VCaP (cell line): ENCODE results near the gene JAKMIP1.
"Not testable (repeated sequence)": the region's sequence is repeated elsewhere in the genome, so short reads cannot be mapped to it uniquely, and the experiment has no call there.

Experiments
- H3K27ac ChIP-seq: fragments of 450-650 bp; 2 replicates; pipeline ENCODE4 v1.5.1; 2017
- TF ChIP-seq, protein P1 (sequence below): fragments of 450-650 bp; conservative IDR thresholded peaks from 2 replicates; pipeline ENCODE4 v1.5.1; 2017; ENCODE audit warnings: mild to moderate bottlenecking, moderate library complexity

The JAKMIP1 gene

GRCh38 chr4:5995901-5996623 lies 204.3 kb downstream of the JAKMIP1 start:
- no peak overlapping the region for H3K27ac ChIP-seq
- TF ChIP-seq, protein P1, sequence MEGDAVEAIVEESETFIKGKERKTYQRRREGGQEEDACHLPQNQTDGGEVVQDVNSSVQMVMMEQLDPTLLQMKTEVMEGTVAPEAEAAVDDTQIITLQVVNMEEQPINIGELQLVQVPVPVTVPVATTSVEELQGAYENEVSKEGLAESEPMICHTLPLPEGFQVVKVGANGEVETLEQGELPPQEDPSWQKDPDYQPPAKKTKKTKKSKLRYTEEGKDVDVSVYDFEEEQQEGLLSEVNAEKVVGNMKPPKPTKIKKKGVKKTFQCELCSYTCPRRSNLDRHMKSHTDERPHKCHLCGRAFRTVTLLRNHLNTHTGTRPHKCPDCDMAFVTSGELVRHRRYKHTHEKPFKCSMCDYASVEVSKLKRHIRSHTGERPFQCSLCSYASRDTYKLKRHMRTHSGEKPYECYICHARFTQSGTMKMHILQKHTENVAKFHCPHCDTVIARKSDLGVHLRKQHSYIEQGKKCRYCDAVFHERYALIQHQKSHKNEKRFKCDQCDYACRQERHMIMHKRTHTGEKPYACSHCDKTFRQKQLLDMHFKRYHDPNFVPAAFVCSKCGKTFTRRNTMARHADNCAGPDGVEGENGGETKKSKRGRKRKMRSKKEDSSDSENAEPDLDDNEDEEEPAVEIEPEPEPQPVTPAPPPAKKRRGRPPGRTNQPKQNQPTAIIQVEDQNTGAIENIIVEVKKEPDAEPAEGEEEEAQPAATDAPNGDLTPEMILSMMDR: no peak

- TF ChIP-seq, protein P1: no peak
- H3K27ac ChIP-seq: no peak overlapping the region
Measured at GRCh38 chr4:5993876-5994811, 206.2 kb downstream of the JAKMIP1 start.

DNA sequence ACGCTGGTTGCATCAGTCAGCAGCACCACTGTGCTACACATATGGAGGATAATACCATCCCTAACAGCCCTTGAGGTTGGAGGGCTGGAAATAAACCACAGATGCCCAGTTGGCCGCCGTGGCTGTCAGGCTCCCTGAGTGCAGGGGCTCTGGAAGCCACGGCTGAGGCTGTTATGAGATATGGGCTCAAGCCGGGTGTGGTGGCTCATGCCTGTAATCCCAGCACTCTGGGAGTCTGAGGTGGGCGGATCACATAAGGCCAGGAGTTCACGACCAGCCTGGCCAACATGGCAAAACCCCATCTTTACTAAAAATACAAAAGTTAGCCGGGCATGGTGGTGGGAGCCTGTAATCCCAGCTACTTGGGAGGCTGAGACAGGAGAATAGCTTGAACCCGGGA lies 207.0 kb downstream of the JAKMIP1 start:
- H3K27ac ChIP-seq: not testable (repeated sequence)

DNA sequence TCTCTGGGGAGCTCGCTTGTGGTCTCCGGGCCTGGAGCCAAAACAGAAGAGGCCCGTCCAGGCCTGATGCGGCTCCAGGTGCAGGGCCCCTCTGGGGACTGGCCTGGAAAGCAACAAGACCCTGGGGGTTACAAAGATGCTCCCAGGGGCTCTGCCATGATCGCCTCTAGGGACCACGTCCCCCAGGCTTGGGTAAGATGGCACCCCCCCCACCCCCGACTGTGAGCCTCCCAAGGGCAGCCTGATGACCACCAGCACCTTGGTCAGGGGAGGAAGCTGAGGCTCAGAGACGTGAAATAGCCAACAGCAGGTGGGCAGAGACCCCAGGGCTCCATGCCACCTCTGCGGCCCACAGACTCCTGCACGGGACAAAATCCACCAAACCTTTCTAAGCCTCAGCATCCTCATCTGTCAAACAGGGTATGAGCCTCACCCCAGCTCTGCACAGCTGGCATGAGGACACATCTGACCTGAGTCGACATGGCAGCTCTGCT lies 207.5 kb downstream of the JAKMIP1 start:
- H3K27ac ChIP-seq: no peak overlapping the region
- TF ChIP-seq, protein P1: no peak

GRCh38 chr4:5992171-5992827 lies 208.1 kb downstream of the JAKMIP1 start:
- TF ChIP-seq, protein P1: no peak
- H3K27ac ChIP-seq: no peak overlapping the region

DNA sequence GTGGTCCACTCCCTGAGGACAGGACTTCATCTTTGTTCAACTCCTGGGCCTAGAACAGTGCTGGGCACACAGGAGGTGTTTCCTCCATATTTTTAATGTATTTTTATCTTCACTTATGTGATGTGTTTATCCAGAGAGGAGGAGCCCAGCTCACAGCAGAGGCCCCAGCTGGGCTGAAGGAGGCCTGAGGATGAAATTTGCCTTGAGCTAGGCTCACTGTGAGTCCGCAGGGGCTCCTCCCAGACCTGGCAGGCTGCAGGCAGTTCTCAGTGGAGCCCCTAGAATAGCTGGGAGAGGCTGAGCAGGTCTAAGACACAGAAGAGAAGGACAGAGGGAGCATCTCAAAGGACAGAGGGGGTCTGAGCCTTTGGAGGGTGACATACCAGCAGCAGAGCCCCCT lies 208.9 kb downstream of the JAKMIP1 start:
- no peak overlapping the region for H3K27ac ChIP-seq
- TF ChIP-seq, protein P1: no peak

DNA sequence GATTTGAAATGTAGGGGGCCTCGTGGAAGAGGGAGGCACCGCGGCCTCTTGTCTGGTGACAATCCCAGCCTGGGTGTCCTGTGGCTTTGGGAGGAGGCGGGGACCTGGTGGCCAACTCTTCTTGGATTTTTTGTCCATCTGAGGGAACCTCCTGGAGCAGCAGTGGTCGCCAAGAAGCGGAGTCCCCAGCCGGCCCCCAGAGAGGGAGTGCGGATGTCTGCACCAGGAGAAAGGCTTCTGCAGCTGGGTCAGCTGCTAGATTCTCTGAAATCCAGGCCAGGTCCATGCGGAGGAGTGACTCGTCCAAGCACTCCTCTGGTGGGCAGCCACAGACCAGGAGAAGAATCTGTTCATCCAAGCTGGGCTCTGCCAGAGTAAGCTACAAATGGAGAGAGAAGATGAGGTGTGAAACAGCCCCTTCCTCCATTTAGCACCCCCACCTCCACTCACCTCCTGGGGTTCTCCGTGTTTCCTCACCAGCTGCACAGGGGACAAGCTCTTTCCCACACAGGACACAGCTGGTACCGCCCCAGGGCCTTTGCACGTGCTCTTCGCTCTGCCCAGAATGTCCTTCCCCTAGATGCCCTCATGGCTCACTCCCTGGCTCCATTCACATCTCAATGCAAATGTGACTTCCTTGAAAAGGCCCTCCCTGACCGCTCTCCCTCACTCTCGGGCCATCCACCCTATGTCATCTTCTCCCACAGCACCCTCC lies 209.7 kb downstream of the JAKMIP1 start:
- TF ChIP-seq, protein P1: no peak
- no peak overlapping the region for H3K27ac ChIP-seq
